GM18508 (cell line): Measurements from ENCODE around the gene BCR.

ENCODE experiments used
- ATAC-seq: cut with Tn5 transposase; IDR thresholded peaks from one replicate; pipeline ENCODE4 v1.9.1; 2021; ENCODE audit warnings: moderate number of reproducible peaks; ENCODE audit not compliant: insufficient read depth, unreplicated experiment

Gene BCR

GRCh38 chr22:23269441-23270211, 89.3 kb downstream of the BCR start:
- ATAC-seq, result no peak

DNA sequence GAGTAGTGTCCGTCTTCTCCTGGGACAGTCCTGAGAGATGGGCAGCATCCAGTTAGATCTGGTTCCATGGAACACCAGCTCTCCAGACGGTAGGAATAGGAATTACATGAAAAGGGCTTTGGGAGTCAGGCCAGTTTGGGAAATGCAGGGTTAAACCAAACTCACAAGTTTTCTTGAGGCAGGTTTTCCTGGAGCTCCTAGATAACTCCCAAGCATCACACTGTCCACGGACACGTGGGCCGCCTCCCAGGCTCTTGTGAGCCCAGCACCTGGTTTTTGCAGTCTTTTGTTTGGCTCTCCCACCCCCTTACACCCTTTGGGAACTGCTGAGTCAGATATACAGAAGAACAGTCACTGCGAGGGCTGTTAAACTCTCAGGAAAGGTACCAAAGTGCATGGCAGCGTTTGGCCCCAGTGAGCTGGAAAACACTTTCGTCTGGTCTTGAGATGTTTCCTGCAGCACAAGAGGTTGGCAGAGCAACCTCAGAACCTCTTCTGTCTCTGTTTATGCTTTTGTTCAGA, 90.0 kb downstream of the BCR start:
- no peak for ATAC-seq

DNA sequence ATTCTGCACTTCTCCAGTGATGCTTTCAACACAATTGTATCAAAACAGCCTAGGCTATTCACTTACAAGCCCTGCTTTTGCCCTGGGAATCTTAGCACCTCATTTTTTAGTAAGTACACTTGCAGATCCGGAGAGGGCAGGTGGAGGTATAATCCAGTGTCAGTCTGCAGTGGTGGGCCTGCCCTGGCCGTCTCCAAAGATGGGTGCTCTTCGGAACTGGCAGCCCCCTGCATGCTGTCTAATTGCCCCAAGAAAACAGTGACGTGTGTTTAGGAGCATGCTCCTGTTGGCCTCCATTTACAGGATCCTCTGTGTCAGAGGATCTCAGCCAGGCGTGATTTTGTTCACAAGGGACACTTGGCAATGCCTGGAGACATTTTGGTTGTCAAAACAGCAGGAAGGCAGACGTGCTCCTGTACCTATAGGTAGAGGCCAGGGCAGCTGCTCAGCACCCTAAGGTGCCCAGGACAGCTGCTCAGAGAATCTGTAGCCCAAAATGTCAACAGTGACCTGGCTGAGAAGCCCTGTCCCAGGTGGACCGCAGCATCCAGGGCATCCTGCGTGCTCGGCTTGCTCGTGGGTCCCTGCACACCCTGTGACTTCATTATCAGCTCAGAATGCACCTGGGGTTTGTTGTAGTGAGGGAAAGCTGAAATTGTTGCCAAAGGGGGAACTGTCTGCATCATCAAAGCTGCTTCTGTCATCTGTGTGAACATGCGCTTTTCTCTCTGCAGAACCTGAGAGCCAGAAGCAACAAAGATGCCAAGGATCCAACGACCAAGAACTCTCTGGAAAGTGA, 90.7 kb downstream of the BCR start:
- no peak for ATAC-seq

DNA sequence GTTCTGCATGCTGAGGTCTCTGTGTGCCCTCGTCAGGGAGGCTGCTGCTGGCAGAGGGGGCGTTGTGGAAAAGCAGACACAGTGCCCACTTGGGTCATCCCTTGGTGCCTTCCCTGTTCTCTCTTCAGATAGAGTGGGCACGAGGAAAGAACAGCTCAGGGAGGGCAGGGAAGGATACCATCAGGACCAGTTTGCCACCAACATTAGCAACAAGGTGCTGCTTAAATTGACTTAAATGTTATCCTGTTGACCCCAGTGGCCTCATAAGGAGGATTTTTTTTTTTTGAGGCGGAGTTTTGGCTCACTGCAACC, 91.2 kb downstream of the BCR start:
- ATAC-seq, result no peak

GRCh38 chr22:23272371-23272770, 92.1 kb downstream of the BCR start:
- ATAC-seq, result no peak

GRCh38 chr22:23272834-23273233, 92.5 kb downstream of the BCR start:
- ATAC-seq, result no peak

DNA sequence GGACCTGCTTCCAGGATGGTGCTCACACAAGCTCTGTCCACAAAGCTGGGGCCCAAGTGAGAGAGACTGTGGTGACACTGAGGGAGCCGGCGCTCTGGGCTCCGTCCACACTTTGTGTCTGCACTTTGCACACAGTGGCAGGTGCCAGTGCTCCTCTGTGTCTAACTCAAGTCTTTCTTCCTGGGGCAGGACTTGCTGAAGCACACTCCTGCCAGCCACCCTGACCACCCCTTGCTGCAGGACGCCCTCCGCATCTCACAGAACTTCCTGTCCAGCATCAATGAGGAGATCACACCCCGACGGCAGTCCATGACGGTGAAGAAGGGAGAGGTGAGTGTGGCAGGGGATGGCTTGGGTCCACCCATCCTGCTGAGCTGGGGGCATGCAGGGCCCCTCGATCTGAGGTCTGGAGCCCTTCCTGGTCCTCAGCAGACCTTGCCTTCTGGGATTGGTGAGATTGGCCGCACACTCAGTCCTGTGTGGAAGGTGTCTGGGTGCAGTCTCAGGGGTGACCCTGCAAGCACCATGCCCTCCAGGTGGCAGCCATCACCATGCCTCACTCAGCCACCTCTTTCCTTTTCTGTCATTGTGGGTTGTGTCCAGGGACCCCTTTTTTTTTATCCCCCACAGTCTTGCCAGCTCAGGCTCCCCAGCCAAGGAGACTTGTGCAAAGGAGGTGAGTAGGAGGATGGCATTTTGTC, 93.3 kb downstream of the BCR start:
- no peak for ATAC-seq

DNA sequence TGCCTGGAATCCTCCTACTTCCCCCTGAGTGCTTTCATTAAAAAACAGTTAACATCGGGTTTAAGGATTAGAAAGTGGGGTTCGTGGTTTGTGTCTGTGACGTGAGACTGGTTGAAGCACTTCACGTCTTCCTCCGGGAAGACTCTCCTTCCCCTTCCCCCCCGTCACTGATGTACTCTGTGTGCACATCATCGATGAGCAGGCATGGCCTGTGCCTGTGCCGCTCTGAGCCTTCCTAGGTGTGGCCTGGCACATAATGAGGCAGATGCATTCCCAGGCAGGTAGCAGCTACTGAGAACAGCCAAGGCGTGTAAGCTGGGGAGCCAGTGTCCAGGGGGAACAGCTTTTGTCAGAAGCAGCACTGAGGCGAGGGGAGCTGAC, 93.8 kb downstream of the BCR start:
- no peak for ATAC-seq

- ATAC-seq, result no peak
These were observed 94.8 kb downstream of the BCR start for GRCh38 chr22:23274891-23275694.

- ATAC-seq, result no peak
These were observed 95.4 kb downstream of the BCR start for GRCh38 chr22:23275751-23276150.

GRCh38 chr22:23276656-23277582, 96.6 kb downstream of the BCR start:
- no peak for ATAC-seq

- ATAC-seq, result no peak
These were observed 97.4 kb downstream of the BCR start for GRCh38 chr22:23277583-23278295.

DNA sequence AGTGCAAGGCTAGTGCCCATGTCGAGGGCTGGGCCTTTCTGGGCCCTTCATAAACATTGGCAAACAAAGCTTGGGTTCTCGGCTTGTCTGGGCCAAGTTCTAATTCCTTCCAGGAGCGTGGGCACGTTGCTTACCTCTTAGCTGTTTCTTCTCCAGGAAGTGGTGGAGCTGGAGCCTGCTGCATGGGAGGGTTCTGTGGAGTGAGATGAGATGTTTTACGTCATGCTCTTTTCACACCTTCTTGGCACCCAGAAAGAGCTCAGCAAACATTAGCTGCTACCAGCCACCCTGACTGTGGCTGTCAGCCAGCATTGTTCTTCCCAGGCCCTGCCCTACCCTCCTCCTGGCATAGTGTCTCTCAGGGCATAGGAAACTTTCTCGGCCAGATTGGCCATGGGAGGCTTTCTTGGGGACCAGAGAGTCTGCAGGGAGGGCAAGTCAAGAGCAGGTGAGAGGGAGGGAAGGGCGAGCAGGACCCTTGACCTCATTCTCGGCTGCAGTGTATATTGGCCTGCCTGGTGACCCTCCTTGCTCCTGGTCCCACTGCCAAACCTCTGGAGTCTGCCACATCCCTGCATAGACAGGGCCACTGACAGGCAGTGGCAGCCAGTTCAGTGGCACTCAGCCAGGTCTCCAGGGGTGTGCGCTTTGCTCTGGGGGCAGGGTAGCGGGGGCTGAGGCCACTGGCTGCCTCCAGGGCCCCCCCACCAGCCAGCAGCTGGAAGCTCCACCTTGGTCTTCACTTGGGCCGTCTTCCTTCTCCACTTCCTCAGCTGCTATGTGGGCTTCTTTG, 98.8 kb downstream of the BCR start:
- ATAC-seq, result no peak

GRCh38 chr22:23279781-23280180, 99.5 kb downstream of the BCR start:
- no peak for ATAC-seq

- no peak for ATAC-seq
These were observed 100.2 kb downstream of the BCR start for GRCh38 chr22:23280356-23281052.

DNA sequence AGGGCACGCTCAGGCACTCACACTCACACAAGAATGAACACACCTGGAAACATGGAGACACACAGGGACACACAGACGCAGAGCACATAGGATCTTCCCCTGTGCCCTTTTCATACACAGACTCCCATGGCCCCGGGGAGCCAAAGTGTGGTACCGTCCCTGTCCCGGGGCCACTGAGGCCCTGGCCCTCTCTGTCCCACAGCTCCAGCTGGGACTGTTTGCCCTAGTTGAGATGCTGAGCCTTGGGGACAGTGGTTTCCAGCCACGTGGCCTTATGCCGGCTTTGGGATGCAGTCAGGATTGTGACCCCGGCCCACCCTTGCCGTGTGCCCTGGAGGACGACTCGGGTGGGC, 100.7 kb downstream of the BCR start:
- ATAC-seq, result no peak

DNA sequence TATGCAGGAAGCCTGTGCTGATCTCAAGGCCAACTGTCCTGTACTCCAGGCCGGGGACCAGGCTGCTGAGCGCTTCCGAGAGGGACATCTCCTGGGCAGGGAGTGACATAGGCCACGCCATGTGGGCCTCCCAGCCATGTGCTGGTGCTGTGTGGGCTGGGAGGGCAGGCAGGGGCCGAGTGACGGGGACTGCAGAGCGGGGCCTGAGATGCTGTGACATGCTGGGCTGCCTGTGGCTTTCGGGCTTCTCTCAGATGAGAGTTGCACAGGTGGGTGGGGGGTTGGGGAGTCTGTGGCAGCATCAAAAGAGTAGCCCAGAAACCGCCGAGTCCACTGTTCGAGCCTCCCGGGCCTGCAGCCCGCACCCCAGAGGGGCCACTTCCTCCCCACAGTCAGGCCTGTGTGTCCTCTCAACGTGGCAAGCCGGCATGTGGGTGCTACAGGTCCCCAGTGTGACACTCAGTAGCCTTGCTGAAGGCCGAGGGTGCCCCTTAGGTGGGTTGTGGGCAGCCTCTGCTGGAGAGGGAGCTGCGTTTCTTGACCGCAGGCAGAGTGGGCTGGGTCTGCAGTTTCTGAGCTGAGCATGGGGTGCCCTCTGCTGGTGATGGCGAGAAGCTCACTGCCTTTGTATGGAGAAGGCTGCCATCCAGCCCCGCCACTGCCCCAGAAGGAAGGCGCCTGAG, 101.2 kb downstream of the BCR start:
- ATAC-seq, result no peak
